Smooth muscle cell of trachea (primary cell): ENCODE measurements around the gene ZNF544. TPM values are rescaled to one million over a fixed set of nuclear protein-coding genes. Genes with fewer than 3 reads are reported as not detected.

Experiments used
- total RNA-seq: library from RNA; depleted of rRNA; stranded (reverse); fragments of >200 nt; gene quantifications from 2 replicates; pipeline ENCODE4 v1.2.1, GENCODE V29; 2014

ZNF544 gene
- 35.9 and 40.7 TPM in 2 replicates for total RNA-seq

DNA sequence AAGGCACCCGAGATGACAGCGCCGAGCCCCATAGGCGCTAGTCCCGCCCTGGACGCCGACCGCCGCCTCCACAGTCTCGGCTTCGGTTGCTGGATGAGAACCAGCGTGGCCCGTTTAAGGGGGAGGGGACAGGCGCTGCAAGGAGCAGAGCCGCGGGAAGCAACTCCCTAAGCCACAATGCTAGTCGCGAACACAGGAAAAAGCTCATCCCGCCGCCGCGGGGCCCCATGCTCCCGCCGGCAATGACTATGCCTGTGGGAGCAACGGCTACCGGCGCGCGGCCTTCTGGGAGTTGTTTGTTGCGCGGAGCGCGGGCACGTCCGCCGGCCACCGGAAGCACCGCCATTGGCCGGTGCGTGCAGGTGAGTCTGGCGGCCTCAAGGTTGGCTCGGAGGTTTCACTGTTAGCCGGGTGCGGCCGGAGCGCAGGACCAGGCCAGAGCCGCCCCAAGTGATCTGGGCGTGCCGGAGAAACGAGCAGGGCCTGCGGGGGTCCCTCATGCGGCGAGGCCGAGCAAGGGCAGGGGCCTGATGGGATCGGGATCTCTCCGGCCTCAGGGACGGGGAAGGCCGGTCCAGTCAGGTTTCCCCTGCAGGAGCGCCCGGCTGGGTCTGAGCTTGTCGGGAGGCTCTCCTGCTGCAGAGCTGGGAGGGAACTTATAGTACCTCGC is at the start of gene ZNF544:
Gene ZNF544 (plus strand): TSS at position 330 of the 670 bp plus-strand sequence. CDS start 15,110 bp downstream, outside the sequence.

DNA sequence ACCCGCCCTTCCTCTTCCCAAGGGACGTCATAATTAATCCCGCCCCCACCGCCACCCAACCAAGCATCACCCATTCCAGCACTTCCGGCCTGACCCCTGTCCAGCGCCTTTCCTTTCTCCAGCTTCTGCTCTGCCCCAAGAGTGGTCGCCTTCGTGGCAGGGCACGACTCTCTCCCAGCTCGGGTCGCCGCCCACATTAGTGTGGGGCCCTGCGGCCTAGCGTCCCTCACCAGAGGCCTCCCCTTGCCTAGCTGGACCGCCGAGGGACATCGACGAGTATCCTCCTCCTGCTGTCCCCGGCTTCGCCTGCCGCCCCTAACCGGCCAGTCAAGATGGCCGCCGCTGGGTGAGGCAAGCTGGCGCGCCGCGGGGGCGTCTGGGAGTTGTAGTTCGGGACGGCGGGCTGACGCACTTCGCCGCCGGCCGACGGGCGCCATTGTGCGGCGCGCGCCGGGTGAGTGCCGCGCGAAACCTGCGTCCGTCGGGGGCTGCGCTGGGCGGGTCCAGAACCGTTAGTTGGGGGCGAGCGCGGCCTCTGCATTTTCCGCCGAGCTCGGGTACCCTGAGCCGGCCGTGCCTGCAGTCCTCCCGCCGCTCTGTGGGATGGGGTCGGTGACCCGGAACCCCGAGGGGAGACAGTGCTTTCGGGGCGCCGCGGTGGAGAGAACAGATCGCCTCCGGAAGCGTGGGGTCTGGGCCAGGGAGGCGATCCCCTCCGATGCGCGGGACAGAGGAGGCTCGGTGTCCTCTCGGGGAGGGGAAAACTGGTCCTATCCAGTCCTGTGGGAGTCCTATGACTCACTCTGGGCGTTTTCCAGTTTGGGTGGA is 45.5 kb upstream of the ZNF544 start, which contains the start of gene ZNF274:
Gene ZNF274 (plus strand): TSS at position 73 of the 828 bp plus-strand sequence. CDS start 905 bp downstream, outside the sequence.

DNA sequence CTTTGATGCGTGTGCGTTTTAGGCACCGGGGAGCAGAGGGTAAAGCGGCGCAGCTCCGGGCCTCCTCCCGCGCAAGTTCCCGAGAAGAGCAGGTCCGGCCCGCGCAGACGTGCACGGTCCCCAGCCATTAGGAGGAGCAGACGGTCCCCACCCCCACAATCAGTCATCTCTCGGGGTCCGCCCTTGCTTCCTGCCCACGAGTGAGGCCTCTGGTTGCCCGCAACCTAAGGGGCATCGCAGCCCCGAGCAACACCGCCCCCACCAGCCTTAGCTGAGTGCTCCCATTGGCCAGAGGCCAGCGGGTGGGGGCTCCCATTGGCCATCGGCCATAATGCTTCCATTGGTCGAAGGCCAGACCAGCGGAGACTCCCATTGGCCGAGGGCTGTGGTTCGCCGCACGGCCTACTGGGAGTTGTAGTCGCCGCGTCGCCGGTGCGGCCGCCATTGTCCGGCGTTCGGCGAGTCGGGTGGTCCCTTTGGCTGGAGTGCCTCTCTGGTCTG is 49.9 kb downstream of the ZNF544 start, which contains the start of gene ZNF8:
Gene ZNF8 (plus strand): TSS at position 415 of the 501 bp plus-strand sequence. CDS start 127 bp downstream, outside the sequence.

DNA sequence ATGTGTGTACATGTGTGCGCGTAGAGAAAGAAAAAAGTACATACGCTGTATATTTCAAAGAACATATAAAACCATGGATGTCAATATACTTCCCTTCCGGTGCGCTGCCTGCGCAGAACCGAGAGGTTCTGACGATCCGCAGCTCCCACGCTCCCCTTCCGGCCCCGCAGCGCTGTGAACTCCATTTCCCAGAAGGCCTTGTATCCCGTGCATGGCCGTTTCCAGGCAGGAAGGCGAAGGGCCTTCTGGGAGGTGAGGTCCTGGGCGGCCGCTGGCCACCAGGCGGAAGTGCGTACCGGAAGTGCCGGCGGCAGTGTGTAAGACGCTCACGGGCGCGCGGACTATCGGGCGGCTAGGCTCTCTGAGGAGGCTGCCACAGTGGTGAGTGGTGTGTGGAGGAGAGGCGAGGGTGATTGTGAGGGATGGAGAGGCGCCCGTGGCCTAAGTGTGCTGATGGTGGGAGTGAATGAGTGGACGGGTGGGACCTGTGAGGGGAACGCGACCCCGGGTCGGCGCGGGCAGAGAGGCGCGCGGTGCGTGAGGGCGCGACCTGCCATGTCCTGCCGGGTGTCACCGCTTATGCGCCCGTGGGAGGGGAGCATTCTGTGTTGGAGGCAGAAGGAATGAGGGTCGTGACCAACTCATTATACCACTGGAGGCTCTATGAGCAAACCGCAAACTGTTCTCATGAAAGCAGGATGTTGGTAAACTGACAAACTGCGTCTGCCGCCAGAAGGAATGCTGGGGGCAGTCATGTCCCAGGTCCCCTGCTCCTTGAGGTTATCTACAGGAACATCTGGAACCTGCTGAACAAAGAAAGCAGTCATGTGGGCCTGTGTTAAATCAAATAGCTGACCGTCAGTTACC is 76.6 kb downstream of the ZNF544 start, which contains the start of gene ERVK3-1:
Gene ERVK3-1 (plus strand): TSS at position 313 of the 867 bp plus-strand sequence. CDS start 6,792 bp downstream, outside the sequence.

Other genes with a start within 250 kb of the ZNF544 start
- gene ZNF606, start 226.1 kb upstream of the ZNF544 start, total RNA-seq, result 26.1 and 31.6 TPM in 2 replicates
- 0.83 TPM in 1 of 2 replicates, not detected in the other for gene ZSCAN1, start 194.9 kb upstream of the ZNF544 start, total RNA-seq
- gene ZNF135, start 169.6 kb upstream of the ZNF544 start, total RNA-seq, result 6.1 and 8.3 TPM in 2 replicates
- 56.6 and 92.3 TPM in 2 replicates for gene ZSCAN18, start 130.7 kb upstream of the ZNF544 start, total RNA-seq
- 17.5 and 21.2 TPM in 2 replicates for gene ZNF329, start 78.1 kb upstream of the ZNF544 start, total RNA-seq
- 27.8 and 32.1 TPM in 2 replicates for gene ZNF274, start 45.9 kb upstream of the ZNF544 start, total RNA-seq
- 4.9 and 6.1 TPM in 2 replicates for gene ZNF8, start 50.0 kb downstream of the ZNF544 start, total RNA-seq
- gene ERVK3-1, start 76.5 kb downstream of the ZNF544 start, total RNA-seq, result 22.2 and 40.7 TPM in 2 replicates
- 3.2 and 3.3 TPM in 2 replicates for gene ZSCAN22, start 98.1 kb downstream of the ZNF544 start, total RNA-seq
- 10.6 and 26.5 TPM in 2 replicates for gene A1BG, start 124.6 kb downstream of the ZNF544 start, total RNA-seq
- gene ZNF497, start 133.8 kb downstream of the ZNF544 start, total RNA-seq, result 0.87 and 2.0 TPM in 2 replicates
- gene ZNF837, start 152.1 kb downstream of the ZNF544 start, total RNA-seq, result 3.2 and 3.8 TPM in 2 replicates
- 1,695 and 1,835 TPM in 2 replicates for gene RPS5, start 158.4 kb downstream of the ZNF544 start, total RNA-seq
- 0.66 TPM in 1 of 2 replicates, not detected in the other for gene RNF225, start 166.7 kb downstream of the ZNF544 start, total RNA-seq
- gene ZNF584, start 179.7 kb downstream of the ZNF544 start, total RNA-seq, result 18.5 and 33.2 TPM in 2 replicates
- gene ZNF132, start 211.2 kb downstream of the ZNF544 start, total RNA-seq, result 12.7 and 14.4 TPM in 2 replicates
- gene ZNF324B, start 222.7 kb downstream of the ZNF544 start, total RNA-seq, result 8.4 and 12.1 TPM in 2 replicates
- gene ZNF324, start 238.2 kb downstream of the ZNF544 start, total RNA-seq, result 15.4 and 20.5 TPM in 2 replicates
- gene ZNF446, start 247.4 kb downstream of the ZNF544 start, total RNA-seq, result 11.2 and 15.1 TPM in 2 replicates